H54 (cell line): ENCODE data around the gene MYRIP.

Experiments used
- DNase-seq: peaks from one replicate; pipeline ENCODE4 v3.0.0; 2011; ENCODE audit warnings: low spot score, mixed read lengths; ENCODE audit not compliant: insufficient read length
- FAIRE-seq: peaks from 3 replicates; lab custom pipeline; 2011; peaks lifted over from hg19 to GRCh38; lab: Jason Lieb, UNC
- POLR2A ChIP-seq: IDR thresholded peaks from 2 replicates; pipeline ENCODE4 v1.6.1; 2011; ENCODE audit warnings: low read depth, mild to moderate bottlenecking, low read length

Gene MYRIP

GRCh38 chr3:39903253-39903652, 93.8 kb downstream of the MYRIP start:
- no peak for DNase-seq
- no peak for TF ChIP-seq POLR2A
- no peak for FAIRE-seq

DNA sequence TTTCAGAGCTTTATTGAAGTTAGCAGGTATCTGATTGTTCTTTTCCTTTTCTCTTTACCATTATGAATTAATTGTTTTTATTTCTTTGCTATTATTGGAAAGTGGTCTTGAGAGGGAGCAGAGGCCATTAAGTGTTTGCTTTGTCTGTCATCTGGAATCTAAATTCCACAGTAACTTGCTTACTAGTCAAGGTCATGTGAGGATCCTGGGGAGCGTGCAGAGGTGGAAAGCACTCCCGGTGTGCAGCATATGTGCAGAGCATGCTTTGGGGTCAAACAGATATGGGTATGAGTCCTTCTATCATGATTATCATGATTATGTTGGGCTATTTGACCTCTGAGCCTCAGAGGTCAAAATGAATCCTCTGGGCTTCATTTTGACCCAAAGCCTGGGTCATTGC, 96.4 kb downstream of the MYRIP start:
- no peak for FAIRE-seq
- TF ChIP-seq POLR2A = no peak
- DNase-seq = no peak

GRCh38 chr3:39907981-39908380, 98.6 kb downstream of the MYRIP start:
- DNase-seq (no peak), FAIRE-seq (no peak)
- no peak for TF ChIP-seq POLR2A

DNA sequence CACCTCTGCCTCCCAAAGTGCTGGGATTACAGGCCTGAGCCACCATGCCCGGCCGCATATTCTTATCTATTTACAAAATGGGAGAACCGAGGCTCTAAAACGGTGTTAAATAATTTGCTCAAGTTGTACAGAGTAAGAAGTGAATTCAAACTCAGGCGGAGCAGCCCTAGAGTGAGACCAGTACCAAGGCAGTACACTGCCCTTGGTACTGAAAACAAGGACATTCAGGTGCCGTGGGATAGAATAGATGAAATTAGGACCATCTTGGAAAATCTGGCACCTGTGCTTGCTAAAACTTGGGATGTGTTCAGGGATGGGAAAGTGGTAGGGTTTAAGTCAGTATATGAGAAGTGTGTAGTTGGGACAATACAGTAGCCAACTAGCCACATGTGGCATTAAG, 100.7 kb downstream of the MYRIP start:
- no peak for TF ChIP-seq POLR2A
- DNase-seq (no peak), FAIRE-seq (no peak)

- no peak for DNase-seq
- no peak for FAIRE-seq
- no peak for TF ChIP-seq POLR2A
Observed at GRCh38 chr3:39910826-39911464, 101.5 kb downstream of the MYRIP start.

DNA sequence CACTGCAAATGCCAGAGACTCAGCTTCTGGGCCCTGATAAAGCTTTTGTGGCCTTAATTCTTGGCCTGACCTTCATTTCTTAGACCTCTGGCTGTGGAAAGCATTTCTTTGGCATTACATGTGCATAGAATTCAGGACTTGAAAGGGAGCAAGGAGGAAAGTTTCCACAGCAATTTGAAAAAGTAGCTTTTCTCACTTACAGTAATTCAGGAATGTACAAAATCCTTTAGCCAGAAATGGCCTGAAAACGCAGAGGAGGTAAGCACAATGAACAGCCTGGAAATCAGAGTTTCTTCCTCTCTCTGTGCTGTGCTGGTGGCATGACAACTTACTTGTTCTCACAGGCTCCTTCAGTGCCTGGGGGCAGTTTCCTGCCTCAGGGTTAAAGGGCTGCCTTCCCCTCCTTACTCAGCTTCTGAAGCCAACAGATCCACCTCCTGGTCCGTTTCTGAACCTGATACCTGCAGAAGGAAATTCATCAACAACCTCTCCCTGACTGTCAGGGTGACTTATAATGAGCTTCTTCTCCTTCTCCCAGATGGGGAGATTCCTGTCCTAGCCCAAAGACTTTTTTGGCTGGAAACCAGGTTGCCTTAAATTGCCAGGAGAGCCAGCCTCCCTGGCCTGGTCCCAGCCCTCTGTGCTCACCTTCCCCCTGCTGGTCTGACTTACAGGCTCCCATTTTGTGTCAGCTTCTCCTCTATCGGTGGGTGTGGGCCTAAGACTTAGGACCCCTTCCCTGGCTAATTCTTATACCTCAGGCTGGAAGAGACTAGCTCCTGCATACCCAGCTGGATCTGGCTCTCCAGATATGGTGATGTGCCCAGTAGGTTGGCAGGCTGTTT, 102.3 kb downstream of the MYRIP start:
- FAIRE-seq (no peak), DNase-seq (no peak)
- no peak for TF ChIP-seq POLR2A

- FAIRE-seq = no peak
- TF ChIP-seq POLR2A = no peak
- DNase-seq = no peak
Observed at GRCh38 chr3:39915027-39915426, 105.6 kb downstream of the MYRIP start.

GRCh38 chr3:39917065-39917773, 107.8 kb downstream of the MYRIP start:
- no peak for TF ChIP-seq POLR2A
- FAIRE-seq (no peak), DNase-seq (no peak)

DNA sequence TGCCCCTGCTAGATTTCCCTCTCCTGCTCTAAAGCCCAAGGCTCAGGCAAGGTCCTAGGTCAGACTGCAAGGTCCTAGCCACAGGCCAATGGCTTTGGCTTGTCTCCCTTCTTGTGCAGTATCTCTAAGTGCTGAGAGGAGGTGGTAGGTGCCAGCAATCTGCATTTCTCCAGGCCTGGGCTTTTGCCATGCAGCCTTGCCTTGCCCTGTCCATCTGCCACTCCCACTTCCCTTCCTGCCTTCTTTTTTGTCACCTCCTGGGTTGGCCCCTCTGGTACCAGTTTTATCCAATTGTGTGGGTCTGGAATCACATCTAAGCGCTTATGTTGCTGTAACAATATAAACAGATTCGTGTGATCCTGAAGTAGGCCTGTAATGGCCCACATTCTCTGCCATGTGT, 109.9 kb downstream of the MYRIP start:
- no peak for FAIRE-seq
- TF ChIP-seq POLR2A = no peak
- DNase-seq = no peak

GRCh38 chr3:39920271-39920670, 110.9 kb downstream of the MYRIP start:
- no peak for FAIRE-seq
- no peak for TF ChIP-seq POLR2A
- DNase-seq = no peak

GRCh38 chr3:39927479-39927878, 118.1 kb downstream of the MYRIP start:
- no peak for TF ChIP-seq POLR2A
- no peak for FAIRE-seq
- no peak for DNase-seq

DNA sequence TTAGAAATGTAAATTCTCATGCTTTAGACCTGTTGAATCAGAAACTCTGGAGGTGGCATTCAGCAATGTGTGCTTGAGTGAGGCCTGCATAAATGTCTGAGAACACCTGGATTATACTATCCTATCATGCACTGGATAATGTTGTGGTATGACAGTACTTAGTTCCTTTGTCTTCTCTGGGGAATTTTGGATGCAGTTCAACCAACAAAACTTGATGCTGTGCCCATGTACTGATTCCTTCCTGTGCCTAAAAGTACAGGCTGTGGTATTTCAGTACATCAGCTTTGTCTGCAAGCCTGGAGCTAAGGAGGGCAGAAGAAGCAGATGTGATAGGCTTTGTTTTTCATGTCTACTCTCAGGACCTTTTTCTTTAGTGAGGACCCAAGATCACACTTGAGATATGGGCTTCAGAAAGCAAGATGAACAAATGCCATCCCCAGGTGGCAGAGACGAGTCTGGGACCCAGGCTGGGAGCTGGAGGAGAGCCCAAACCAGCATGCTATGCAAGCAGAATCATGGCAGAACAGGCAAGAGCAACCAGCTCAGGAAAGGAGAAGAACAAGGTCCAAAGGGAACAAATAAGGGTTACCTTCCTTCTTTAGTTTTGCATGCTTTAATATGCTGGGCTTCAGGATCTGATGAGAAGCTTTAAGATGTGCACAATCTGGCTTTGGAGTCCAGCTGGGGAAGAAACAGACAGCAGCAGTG, 124.7 kb downstream of the MYRIP start:
- no peak for TF ChIP-seq POLR2A
- FAIRE-seq (no peak), DNase-seq (no peak)

- no peak for TF ChIP-seq POLR2A
- DNase-seq (no peak), FAIRE-seq (no peak)
Observed at GRCh38 chr3:39934696-39935095, 125.3 kb downstream of the MYRIP start.

DNA sequence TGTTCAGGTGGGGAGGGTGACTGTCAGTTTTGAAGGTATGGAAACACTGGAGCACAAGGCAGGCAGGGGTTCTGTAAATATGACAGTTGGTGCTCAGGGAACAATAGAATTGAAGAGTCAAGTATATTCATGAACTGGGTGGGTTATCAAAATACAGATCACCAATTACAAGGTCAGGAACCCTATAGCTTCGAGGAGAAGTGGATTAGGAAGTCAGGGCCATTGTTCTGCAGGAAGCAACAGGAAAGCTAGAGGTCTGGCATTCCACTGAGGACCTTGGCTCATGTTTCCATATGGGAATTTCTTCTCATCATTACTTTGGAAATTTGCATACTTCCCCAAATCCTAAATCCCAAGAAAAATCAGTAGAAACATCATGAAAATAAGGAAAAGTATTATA, 125.9 kb downstream of the MYRIP start:
- FAIRE-seq (no peak), DNase-seq (no peak)
- no peak for TF ChIP-seq POLR2A
